Neural progenitor cell (in vitro differentiated cells): ENCODE measurements around the gene ERBB3.

ENCODE experiments used
- EZH2 ChIP-seq: fragments of 200-600 bp; sonication (generic); IDR thresholded peaks from 2 replicates; pipeline ENCODE4 v1.6.1; 2017; ENCODE audit warnings: antibody characterized with exemption, mild to moderate bottlenecking, moderate library complexity
- TF ChIP-seq, protein P1 (sequence below): fragments of 200-600 bp; sonication (generic); IDR thresholded peaks from 2 replicates; pipeline ENCODE4 v1.5.1; 2017; ENCODE audit warnings: antibody characterized with exemption, mild to moderate bottlenecking

DNA sequence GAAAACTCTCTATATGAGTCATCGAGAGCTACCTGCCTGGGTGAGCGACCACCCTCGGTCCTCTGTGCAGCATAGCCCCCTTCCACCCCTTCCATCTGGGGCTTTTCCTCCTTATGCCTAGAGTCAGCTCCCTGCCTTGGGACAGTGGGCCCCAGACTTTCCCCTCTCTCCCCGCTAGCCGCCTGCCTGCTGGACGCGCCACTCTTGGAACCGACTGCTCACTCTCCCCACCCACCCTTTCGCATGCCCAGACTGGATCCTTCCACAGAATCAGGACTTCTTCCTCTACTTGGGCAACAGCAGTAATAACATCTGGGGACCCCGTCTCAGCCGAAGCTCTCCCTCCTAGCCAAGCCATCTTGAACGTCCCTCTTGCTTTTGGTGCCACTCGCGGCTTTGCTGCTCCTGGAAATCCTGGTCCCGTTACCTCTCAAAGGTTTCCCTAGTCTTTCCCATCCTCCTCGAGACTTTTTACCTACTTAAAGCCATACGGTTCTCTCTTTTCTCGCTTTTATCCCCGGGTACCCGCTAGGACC, 48.8 kb downstream of the ERBB3 start:
- TF ChIP-seq EZH2 = no peak
- TF ChIP-seq, protein P1, sequence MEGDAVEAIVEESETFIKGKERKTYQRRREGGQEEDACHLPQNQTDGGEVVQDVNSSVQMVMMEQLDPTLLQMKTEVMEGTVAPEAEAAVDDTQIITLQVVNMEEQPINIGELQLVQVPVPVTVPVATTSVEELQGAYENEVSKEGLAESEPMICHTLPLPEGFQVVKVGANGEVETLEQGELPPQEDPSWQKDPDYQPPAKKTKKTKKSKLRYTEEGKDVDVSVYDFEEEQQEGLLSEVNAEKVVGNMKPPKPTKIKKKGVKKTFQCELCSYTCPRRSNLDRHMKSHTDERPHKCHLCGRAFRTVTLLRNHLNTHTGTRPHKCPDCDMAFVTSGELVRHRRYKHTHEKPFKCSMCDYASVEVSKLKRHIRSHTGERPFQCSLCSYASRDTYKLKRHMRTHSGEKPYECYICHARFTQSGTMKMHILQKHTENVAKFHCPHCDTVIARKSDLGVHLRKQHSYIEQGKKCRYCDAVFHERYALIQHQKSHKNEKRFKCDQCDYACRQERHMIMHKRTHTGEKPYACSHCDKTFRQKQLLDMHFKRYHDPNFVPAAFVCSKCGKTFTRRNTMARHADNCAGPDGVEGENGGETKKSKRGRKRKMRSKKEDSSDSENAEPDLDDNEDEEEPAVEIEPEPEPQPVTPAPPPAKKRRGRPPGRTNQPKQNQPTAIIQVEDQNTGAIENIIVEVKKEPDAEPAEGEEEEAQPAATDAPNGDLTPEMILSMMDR = no peak
